ENCODE measurements around the gene TRIM27.
"Not testable (repeated sequence)": the region's sequence is repeated elsewhere in the genome, so short reads cannot be mapped to it uniquely, and the experiment has no call there.

The TRIM27 gene, protein sequence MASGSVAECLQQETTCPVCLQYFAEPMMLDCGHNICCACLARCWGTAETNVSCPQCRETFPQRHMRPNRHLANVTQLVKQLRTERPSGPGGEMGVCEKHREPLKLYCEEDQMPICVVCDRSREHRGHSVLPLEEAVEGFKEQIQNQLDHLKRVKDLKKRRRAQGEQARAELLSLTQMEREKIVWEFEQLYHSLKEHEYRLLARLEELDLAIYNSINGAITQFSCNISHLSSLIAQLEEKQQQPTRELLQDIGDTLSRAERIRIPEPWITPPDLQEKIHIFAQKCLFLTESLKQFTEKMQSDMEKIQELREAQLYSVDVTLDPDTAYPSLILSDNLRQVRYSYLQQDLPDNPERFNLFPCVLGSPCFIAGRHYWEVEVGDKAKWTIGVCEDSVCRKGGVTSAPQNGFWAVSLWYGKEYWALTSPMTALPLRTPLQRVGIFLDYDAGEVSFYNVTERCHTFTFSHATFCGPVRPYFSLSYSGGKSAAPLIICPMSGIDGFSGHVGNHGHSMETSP

GRCh38 chr6:28923318-28924102, at the start of gene TRIM27:
TSS of gene TRIM27 (minus strand) at chr6:28923985. CDS start at chr6:28923632, 353 bp downstream.
- DNase-seq = peak; percentile 75

- not testable (repeated sequence) for DNase-seq
These were observed 46.3 kb upstream of the TRIM27 start for GRCh38 chr6:28970056-28970455.

GRCh38 chr6:28969129-28969528, 45.3 kb upstream of the TRIM27 start:
- no peak for DNase-seq

DNA sequence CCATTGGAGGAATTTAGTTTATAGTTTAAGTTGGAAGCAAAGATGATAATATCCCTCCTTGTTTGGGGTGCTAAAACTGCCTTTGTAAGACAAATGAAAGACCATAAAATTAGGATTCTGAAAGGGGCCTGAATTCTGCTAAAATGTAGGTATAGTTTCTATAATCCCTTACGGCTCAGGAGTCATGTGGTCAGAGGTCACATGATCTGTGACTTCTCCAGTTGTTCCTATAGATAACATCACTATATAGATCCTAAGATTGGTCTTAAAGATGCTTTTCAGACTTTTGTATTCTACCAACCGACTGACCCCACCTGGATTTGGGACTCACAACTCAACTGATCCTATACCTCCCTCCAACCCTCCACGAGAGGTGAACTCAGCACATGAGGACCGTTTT, 44.7 kb upstream of the TRIM27 start:
- no peak for DNase-seq

GRCh38 chr6:28965706-28966105, 41.9 kb upstream of the TRIM27 start:
- DNase-seq = no peak

GRCh38 chr6:28960846-28961500, 37.2 kb upstream of the TRIM27 start:
- DNase-seq = no peak

- not testable (repeated sequence) for DNase-seq
These were observed 34.9 kb upstream of the TRIM27 start for GRCh38 chr6:28958561-28959243.

- DNase-seq = not testable (repeated sequence)
These were observed 34.1 kb upstream of the TRIM27 start for GRCh38 chr6:28957795-28958314.

- no peak for DNase-seq
These were observed 32.5 kb upstream of the TRIM27 start for GRCh38 chr6:28956331-28956730.

- DNase-seq = no peak
These were observed 29.9 kb upstream of the TRIM27 start for GRCh38 chr6:28953585-28954258.

- no peak for DNase-seq
These were observed 29.3 kb upstream of the TRIM27 start for GRCh38 chr6:28953039-28953584.

DNA sequence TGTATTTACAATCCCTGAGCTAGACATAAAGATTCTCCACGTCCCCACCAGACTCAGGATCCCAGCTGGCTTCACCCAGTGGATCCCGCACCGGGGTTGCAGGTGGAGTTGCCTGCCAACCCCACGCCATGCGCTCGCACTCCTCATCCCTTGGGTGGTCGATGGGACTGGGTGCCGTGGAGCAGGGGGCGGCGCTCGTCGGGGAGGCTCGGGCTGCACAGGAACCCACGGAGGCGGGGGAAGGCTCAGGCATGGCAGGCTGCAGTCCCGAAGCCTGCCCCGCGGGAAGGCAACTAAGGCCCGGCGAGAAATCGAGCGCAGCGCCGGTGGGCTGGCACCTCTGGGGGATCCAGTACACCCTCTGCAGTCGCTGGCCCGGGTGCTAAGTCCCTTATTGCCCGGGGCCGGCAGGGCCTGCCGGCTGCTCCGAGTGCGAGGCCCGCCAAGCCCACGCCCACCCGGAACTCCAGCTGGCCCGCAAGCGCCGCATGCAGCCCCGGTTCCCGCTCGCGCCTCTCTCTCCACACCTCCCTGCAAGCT, 25.9 kb upstream of the TRIM27 start:
- not testable (repeated sequence) for DNase-seq

DNA sequence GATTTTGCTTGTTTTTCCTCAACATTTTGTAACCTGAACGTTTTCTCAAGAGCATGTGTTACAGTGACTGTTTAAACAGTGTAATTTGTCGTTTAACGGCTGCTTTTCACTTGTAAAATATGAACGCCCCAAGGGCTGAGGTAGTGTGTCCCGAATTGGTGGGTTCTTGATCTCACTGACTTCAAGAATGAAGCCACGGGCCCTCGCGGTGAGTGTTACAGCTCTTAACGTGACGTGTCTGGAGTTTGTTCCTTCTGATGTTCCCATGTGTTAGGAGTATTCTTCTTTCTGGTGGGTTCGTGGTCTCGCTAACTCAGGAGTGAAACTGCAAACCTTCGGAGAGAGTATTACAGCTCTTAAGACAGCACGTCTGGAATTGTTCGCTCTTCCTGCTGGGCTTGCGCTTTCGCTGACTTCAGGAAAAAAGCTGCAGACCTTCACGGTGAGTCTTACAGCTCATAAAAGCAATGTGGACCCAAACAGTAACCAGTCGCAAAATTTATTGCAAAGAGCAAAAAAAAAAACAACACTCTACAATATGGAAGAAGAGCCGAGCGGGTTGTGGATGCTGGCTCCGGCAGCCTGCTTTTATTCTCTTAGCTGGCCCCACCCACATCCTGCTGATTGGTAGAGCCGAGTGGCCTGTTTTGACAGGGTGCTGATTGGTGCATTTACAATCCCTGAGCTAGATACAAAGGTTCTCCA, 25.1 kb upstream of the TRIM27 start:
- no peak for DNase-seq

- no peak for DNase-seq
These were observed 24.1 kb upstream of the TRIM27 start for GRCh38 chr6:28947831-28948270.

DNA sequence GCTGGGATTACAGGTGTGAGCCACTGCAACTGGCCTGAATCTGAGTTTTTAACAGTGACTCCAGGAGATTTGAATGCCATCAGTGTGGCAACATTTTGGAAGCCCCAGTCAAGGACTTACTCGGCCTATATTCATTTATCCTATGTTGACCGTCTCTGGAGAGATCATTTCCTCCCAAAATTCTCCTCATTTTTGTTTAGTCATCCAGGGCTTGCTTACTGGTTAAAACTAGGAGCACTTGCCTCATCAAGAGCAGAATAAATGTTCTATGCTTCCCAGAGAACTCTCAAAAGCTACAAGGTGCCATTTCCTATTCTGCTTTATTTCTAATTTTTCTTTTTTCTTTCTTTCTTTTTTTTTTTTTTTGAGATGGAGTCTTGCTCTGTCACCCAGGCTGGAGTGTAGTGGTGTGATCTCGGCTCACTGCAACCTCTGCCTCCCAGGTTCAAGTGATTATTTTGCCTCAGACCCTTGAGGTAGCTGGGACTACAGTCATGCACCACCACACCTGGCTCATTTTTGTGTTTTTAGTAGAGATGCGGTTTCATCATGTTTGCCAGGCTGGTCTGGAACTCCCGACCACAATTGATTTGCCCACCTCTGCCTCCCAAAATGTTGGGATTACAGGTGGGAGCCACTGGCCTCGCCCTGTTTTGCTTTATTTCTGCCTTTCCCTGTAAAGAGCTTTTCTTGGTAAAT, 23.4 kb upstream of the TRIM27 start:
- no peak for DNase-seq

- DNase-seq = no peak
These were observed 21.6 kb upstream of the TRIM27 start for GRCh38 chr6:28945349-28945748.

- no peak for DNase-seq
These were observed 20.7 kb upstream of the TRIM27 start for GRCh38 chr6:28944412-28944865.

GRCh38 chr6:28943557-28944411, 20.0 kb upstream of the TRIM27 start:
- peak; percentile 31 for DNase-seq

GRCh38 chr6:28943223-28943556, 19.4 kb upstream of the TRIM27 start:
- DNase-seq = no peak
